Activated naive CD4-positive, alpha-beta T cell treated with anti-CD3 and anti-CD28 coated beads, Interleukin-2, amount 50 U/mL, for 16 hours (primary cell): ENCODE measurements around the gene KLHL25.

Source experiments
- DNase-seq: peaks from one replicate; pipeline ENCODE4 v3.0.0-alpha.2; 2020

Gene KLHL25

GRCh38 chr15:85772668-85773067 lies 22.1 kb downstream of the KLHL25 start:
- DNase-seq = no peak

- no peak for DNase-seq
Observed at GRCh38 chr15:85771781-85772445, 22.8 kb downstream of the KLHL25 start.

- no peak for DNase-seq
Observed at GRCh38 chr15:85771271-85771670, 23.5 kb downstream of the KLHL25 start.

GRCh38 chr15:85770096-85771041 lies 24.4 kb downstream of the KLHL25 start:
- DNase-seq = no peak

GRCh38 chr15:85769182-85769900 lies 25.4 kb downstream of the KLHL25 start:
- no peak for DNase-seq

- no peak for DNase-seq
Observed at GRCh38 chr15:85768595-85769168, 26.0 kb downstream of the KLHL25 start.

- no peak for DNase-seq
Observed at GRCh38 chr15:85767785-85768529, 26.8 kb downstream of the KLHL25 start.

- no peak for DNase-seq
Observed at GRCh38 chr15:85766001-85766831, 28.5 kb downstream of the KLHL25 start.

GRCh38 chr15:85764649-85765277 lies 30.0 kb downstream of the KLHL25 start:
- no peak for DNase-seq

GRCh38 chr15:85763673-85764633 lies 30.8 kb downstream of the KLHL25 start:
- DNase-seq = no peak

GRCh38 chr15:85763157-85763556 lies 31.6 kb downstream of the KLHL25 start:
- DNase-seq = no peak

GRCh38 chr15:85762756-85763127 lies 32.0 kb downstream of the KLHL25 start:
- DNase-seq = no peak

GRCh38 chr15:85762039-85762755 lies 32.5 kb downstream of the KLHL25 start:
- no peak for DNase-seq

- no peak for DNase-seq
Observed at GRCh38 chr15:85761635-85762034, 33.1 kb downstream of the KLHL25 start.

GRCh38 chr15:85760531-85761371 lies 34.0 kb downstream of the KLHL25 start:
- DNase-seq = no peak

GRCh38 chr15:85760049-85760448 lies 34.7 kb downstream of the KLHL25 start:
- no peak for DNase-seq

GRCh38 chr15:85759376-85759775 lies 35.3 kb downstream of the KLHL25 start:
- DNase-seq = no peak

- DNase-seq = no peak
Observed at GRCh38 chr15:85758655-85758978, 36.1 kb downstream of the KLHL25 start.
